ENCODE data around the gene TDRD7. TPM values are rescaled to one million over a fixed set of nuclear protein-coding genes. Genes with fewer than 3 reads are reported as not detected.
A peak's percentile ranks its signal among the peaks of the same experiment; 100 is the strongest.

Gene TDRD7
- total and polyA plus RNA-seq, 2 of the 13 experiments (the other 11 are each of a cell fraction or from before 2014, with no cell fraction given) = 9.8 to 15.5 TPM

GRCh38 chr9:97411789-97412625 lies at the start of gene TDRD7 (continued):
- TF ChIP-seq GMEB1 (CRISPR knock-in tag; IDR thresholded peaks at IDR 0.05; ENCODE audit: borderline replicate concordance) = peak; percentile 50; the same call in 1 of the 2 replicates
- no peak for TF ChIP-seq U2AF2 (IDR thresholded peaks at IDR 0.05; ENCODE audit: low read depth, low read length)
- 0 out of 2 replicates have a peak, but pooled peaks have one; percentile 21 for TF ChIP-seq SIX1 (CRISPR knock-in tag; IDR thresholded peaks at IDR 0.05; ENCODE audit: borderline replicate concordance)
- TF ChIP-seq MYPOP (CRISPR knock-in tag; IDR thresholded peaks at IDR 0.05) = no peak; the same call in 1 of the 2 replicates
- TF ChIP-seq PRMT3 (CRISPR knock-in tag; IDR thresholded peaks at IDR 0.05; ENCODE audit: borderline replicate concordance, low read depth) = no peak
- TF ChIP-seq TERF1 (CRISPR knock-in tag; IDR thresholded peaks at IDR 0.05) = no peak
- TF ChIP-seq PRPF4 (IDR thresholded peaks at IDR 0.05; ENCODE audit: low read depth, low read length, poor library complexity, severe bottlenecking) = no peak
- no peak for TF ChIP-seq ZSCAN20 (CRISPR knock-in tag; IDR thresholded peaks at IDR 0.05; ENCODE audit: borderline replicate concordance)
- no peak for TF ChIP-seq NFE2 (CRISPR knock-in tag; IDR thresholded peaks at IDR 0.05)
- no peak for TF ChIP-seq ZNF275 (CRISPR knock-in tag; IDR thresholded peaks at IDR 0.05; ENCODE audit: borderline replicate concordance)
- TF ChIP-seq ZNF354B (CRISPR knock-in tag; IDR thresholded peaks at IDR 0.05) = no peak
- no peak for TF ChIP-seq ZNF282 (IDR thresholded peaks at IDR 0.05; ENCODE audit: partially characterized antibody)
- no peak for TF ChIP-seq ZNF367 (CRISPR knock-in tag; IDR thresholded peaks at IDR 0.05; ENCODE audit: borderline replicate concordance)
- peak; percentile 72; the same call in 1 of the 2 replicates for TF ChIP-seq ZNF543 (CRISPR knock-in tag; IDR thresholded peaks at IDR 0.05)
- no peak for TF ChIP-seq MLX (CRISPR knock-in tag; IDR thresholded peaks at IDR 0.05)
- TF ChIP-seq NAIF1 (CRISPR knock-in tag; IDR thresholded peaks at IDR 0.05; ENCODE audit: borderline replicate concordance) = no peak
- no peak for TF ChIP-seq STAT5B (CRISPR knock-in tag; IDR thresholded peaks at IDR 0.05)
- no peak for TF ChIP-seq CERS6 (CRISPR knock-in tag; IDR thresholded peaks at IDR 0.05)
- peak; percentile 26 for TF ChIP-seq RBM39 (IDR thresholded peaks at IDR 0.05; ENCODE audit: low read depth, low read length, poor library complexity, severe bottlenecking)
- TF ChIP-seq ZNF784 (CRISPR knock-in tag; IDR thresholded peaks at IDR 0.05; ENCODE audit: borderline replicate concordance) = peak; percentile 60; the same call in 1 of the 2 replicates

Measured in HepG2 (cell line).